Heart right ventricle (tissue), 12 donors: Measurements from ENCODE around the gene OR51E1. TPM values are rescaled to one million over a fixed set of nuclear protein-coding genes. Genes with fewer than 3 reads are reported as not detected.

Experiments used
- polyA plus RNA-seq, 2 donors: library from polyadenylated mRNA; stranded (reverse); fragments of 200-250 nt; gene quantifications; one replicate each; pipeline ENCODE4 v1.2.3, GENCODE V29; 2013
- total RNA-seq, 10 donors: library from RNA; stranded (reverse); fragmentation: NEBNext Ultra II Directional in 3 of 10; extraction: Animal tissue kit (Norgen Biotek cat#: 25700) in 3 of 10; gene quantifications; one replicate each; pipeline versions ENCODE4 v1.2.1 to v1.2.4, GENCODE V29; 2021 to 2023
- donor health status: ischemic (EF 13 %, LVEDD 7.1; RV severe dilation, severe dysfunction).
- donor health status: healthy with polysubstance abuse.
- donor health status: DM: no; HTN: yes; CAD: no.
- donor health status: DM: no; HTN: no; CAD: no.
- donor health status: ischemic (EF 25% LVEDD 6.9; RV normal size, moderate dysfunction).
- donor health status: ischemic (EF 25% LVEDD 5.7; RV mildly dilated, moderate dysfunction).
- donor health status: healthy.
- donor health status: nonischemic (EF 11% LVEDD 7.7; RV severe dilation, severe dysfunction).
- donor health status: DM: yes; HTN: yes; CAD: no.
- donor health status: PGD.
- donor health status: ischemic (EF 29% LVEDD 5.4; RV normal size, mild dysfunction).
- donor health status: nonischemic (EF 23%, LVEDD 6.1; RV moderate dilation, normal function).

Gene OR51E1
- total and polyA plus RNA-seq, 12 donors = 0.68 to 3.4 (median 2.0) TPM

Other genes with a start within 250 kb of the OR51E1 start
- under 1 TPM in 2 of 10 donors, not detected in 8; 0.23 to 0.26 TPM for gene OR52K2, start 194.7 kb upstream of the OR51E1 start, total RNA-seq
- gene OR52K2, start 194.7 kb upstream of the OR51E1 start, polyA plus RNA-seq = not detected
- gene OR52K1, start 161.3 kb upstream of the OR51E1 start, total RNA-seq = not detected
- not detected for gene OR52K1, start 161.3 kb upstream of the OR51E1 start, polyA plus RNA-seq
- not detected for gene OR52M1, start 98.8 kb upstream of the OR51E1 start, total RNA-seq
- not detected for gene OR52M1, start 98.8 kb upstream of the OR51E1 start, polyA plus RNA-seq
- gene OR52I2, start 62.2 kb upstream of the OR51E1 start, total RNA-seq = not detected
- not detected for gene OR52I2, start 62.2 kb upstream of the OR51E1 start, polyA plus RNA-seq
- gene OR52I1, start 49.9 kb upstream of the OR51E1 start, total RNA-seq = not detected
- gene OR52I1, start 49.9 kb upstream of the OR51E1 start, polyA plus RNA-seq = not detected
- gene TRIM68, start 35.8 kb upstream of the OR51E1 start, total RNA-seq = 10 to 100 TPM in 6 of 10 donors, 1 to 10 TPM in 4; 6.4 to 12.8 (median 10.5) TPM
- 1 to 10 TPM; 3.5 to 5.3 TPM for gene TRIM68, start 35.8 kb upstream of the OR51E1 start, polyA plus RNA-seq
- gene OR51D1, start 6.5 kb upstream of the OR51E1 start, total RNA-seq = not detected
- gene OR51D1, start 6.5 kb upstream of the OR51E1 start, polyA plus RNA-seq = not detected
- under 1 TPM in 4 of 10 donors, not detected in 6; 0.12 to 0.25 (median 0.16) TPM for gene OR51E2, start 53.9 kb downstream of the OR51E1 start, total RNA-seq
- gene OR51E2, start 53.9 kb downstream of the OR51E1 start, polyA plus RNA-seq = under 1 TPM; 0.07 to 0.25 TPM
- gene MMP26, start 60.8 kb downstream of the OR51E1 start, total RNA-seq = not detected
- gene MMP26, start 60.8 kb downstream of the OR51E1 start, polyA plus RNA-seq = not detected
- not detected for gene OR51F1, start 126.0 kb downstream of the OR51E1 start, total RNA-seq
- gene OR51F1, start 126.0 kb downstream of the OR51E1 start, polyA plus RNA-seq = not detected
- not detected for gene OR52R1, start 160.4 kb downstream of the OR51E1 start, total RNA-seq
- gene OR52R1, start 160.4 kb downstream of the OR51E1 start, polyA plus RNA-seq = not detected
- gene OR51F2, start 177.3 kb downstream of the OR51E1 start, total RNA-seq = not detected
- not detected for gene OR51F2, start 177.3 kb downstream of the OR51E1 start, polyA plus RNA-seq
- gene OR51S1, start 205.2 kb downstream of the OR51E1 start, total RNA-seq = not detected
- gene OR51S1, start 205.2 kb downstream of the OR51E1 start, polyA plus RNA-seq = not detected
- not detected for gene OR51T1, start 237.9 kb downstream of the OR51E1 start, total RNA-seq
- gene OR51T1, start 237.9 kb downstream of the OR51E1 start, polyA plus RNA-seq = not detected